Neural cell (in vitro differentiated cells): ENCODE data around the gene FCHSD2. TPM values are rescaled to one million over a fixed set of nuclear protein-coding genes. Genes with fewer than 3 reads are reported as not detected.

Experiments
- H2AFZ ChIP-seq: fragments of 200-600, 300-800 bp; sonication (generic), shearing (Covaris generic); 2 replicates; pipeline ENCODE4 v1.6.0; 2014; ENCODE audit warnings: low read depth, mild to moderate bottlenecking, antibody characterized with exemption, low read length, moderate library complexity
- H3F3A ChIP-seq: fragments of 200-600 bp; shearing (Covaris generic); 2 replicates; pipeline ENCODE4 v1.6.1; 2016; ENCODE audit warnings: mild to moderate bottlenecking, moderate library complexity, mixed read lengths, antibody characterized with exemption, low read length; ENCODE audit not compliant: insufficient read depth, poor library complexity, severe bottlenecking
- H3K27ac ChIP-seq: fragments of 200-600, 300-800 bp; sonication (generic), shearing (Covaris generic); 2 replicates; pipeline ENCODE4 v1.5.1; 2014; ENCODE audit warnings: mild to moderate bottlenecking, low read length, moderate library complexity
- H3K27me3 ChIP-seq: fragments of 300-800, 200-600 bp; sonication (generic), shearing (Covaris generic); 2 replicates; pipeline ENCODE4 v1.6.0; 2014; ENCODE audit warnings: mild to moderate bottlenecking, low read depth, low read length, moderate library complexity; ENCODE audit not compliant: insufficient read depth
- H3K36me3 ChIP-seq: fragments of 300-800, 200-600 bp; sonication (generic), shearing (Covaris generic); 2 replicates; pipeline ENCODE4 v1.5.1; 2014; ENCODE audit warnings: mild to moderate bottlenecking, antibody characterized with exemption, low read length, moderate library complexity; ENCODE audit not compliant: insufficient read depth
- H3K4me2 ChIP-seq: fragments of 300-800, 200-600 bp; sonication (generic), shearing (Covaris generic); 2 replicates; pipeline ENCODE4 v1.6.0; 2014; ENCODE audit warnings: mild to moderate bottlenecking, low read length
- H3K4me3 ChIP-seq: fragments of 300-800, 200-600 bp; sonication (generic), shearing (Covaris generic); 2 replicates; pipeline ENCODE4 v1.5.1; 2014; ENCODE audit warnings: mild to moderate bottlenecking, low read length, moderate library complexity
- H3K79me2 ChIP-seq: fragments of 200-600 bp; shearing (Covaris generic); replicated peaks from 2 replicates; pipeline ENCODE4 v1.6.0; 2014; ENCODE audit warnings: mild to moderate bottlenecking, low read length, moderate library complexity; ENCODE audit not compliant: insufficient read depth
- H3K9ac ChIP-seq: fragments of 300-800, 200-600 bp; sonication (generic), shearing (Covaris generic); 2 replicates; pipeline ENCODE4 v1.6.1; 2016; ENCODE audit warnings: mild to moderate bottlenecking, low read length, mixed read lengths
- H3K9me2 ChIP-seq: fragments of 200-600 bp; shearing (Covaris generic); 2 replicates; pipeline ENCODE4 v1.6.1; 2016; ENCODE audit warnings: mild to moderate bottlenecking, low read length, mixed read lengths; ENCODE audit not compliant: insufficient read depth
- H3K9me3 ChIP-seq: fragments of 200-600, 300-800 bp; sonication (generic), shearing (Covaris generic); 2 replicates; pipeline ENCODE4 v1.6.1; 2016; ENCODE audit warnings: mild to moderate bottlenecking, mixed run types, low read length, moderate library complexity, mixed read lengths
- H4K20me1 ChIP-seq: fragments of 200-600 bp; shearing (Covaris generic); 2 replicates; pipeline ENCODE4 v1.6.1; 2016; ENCODE audit warnings: mild to moderate bottlenecking, mixed run types; ENCODE audit not compliant: insufficient read depth
- CTCF ChIP-seq: fragments of 450-650 bp; IDR thresholded peaks from 2 replicates; pipeline ENCODE4 v1.5.1; 2014; ENCODE audit warnings: antibody characterized with exemption, mild to moderate bottlenecking, moderate library complexity; ENCODE audit not compliant: poor library complexity, severe bottlenecking
- EP300 ChIP-seq: fragments of 450-650 bp; conservative IDR thresholded peaks from 2 replicates; pipeline ENCODE4 v1.6.1; 2014; ENCODE audit warnings: antibody characterized with exemption, mild to moderate bottlenecking, moderate library complexity; ENCODE audit not compliant: poor library complexity, severe bottlenecking
- EZH2 ChIP-seq: fragments of 200-600, 300-800 bp; shearing (Covaris generic), sonication (generic); IDR thresholded peaks from 2 replicates; pipeline ENCODE4 v1.6.1; 2014; ENCODE audit warnings: antibody characterized with exemption, low read length, borderline replicate concordance, mild to moderate bottlenecking; ENCODE audit not compliant: insufficient read depth, poor library complexity, severe bottlenecking
- MXI1 ChIP-seq: fragments of 450-650 bp; conservative IDR thresholded peaks from 2 replicates; pipeline ENCODE4 v1.6.1; 2014; ENCODE audit warnings: antibody characterized with exemption, mild to moderate bottlenecking; ENCODE audit not compliant: poor library complexity, severe bottlenecking
- POLR2AphosphoS5 ChIP-seq: IDR thresholded peaks from 2 replicates; pipeline ENCODE4 v1.6.1; 2012
- RAD21 ChIP-seq: fragments of 450-650 bp; conservative IDR thresholded peaks from 2 replicates; pipeline ENCODE4 v1.6.1; 2014; ENCODE audit warnings: antibody characterized with exemption, mild to moderate bottlenecking, moderate library complexity
- REST ChIP-seq: IDR thresholded peaks from 2 replicates; pipeline ENCODE4 v1.6.1; 2012; ENCODE audit warnings: borderline replicate concordance
- SMC3 ChIP-seq: fragments of 450-650 bp; conservative IDR thresholded peaks from 2 replicates; pipeline ENCODE4 v1.6.1; 2014; ENCODE audit warnings: antibody characterized with exemption, mild to moderate bottlenecking, moderate library complexity; ENCODE audit not compliant: poor library complexity
- TAF1 ChIP-seq: IDR thresholded peaks from 2 replicates; pipeline ENCODE4 v1.6.1; 2012; ENCODE audit warnings: low read depth
- polyA plus RNA-seq: library from polyadenylated mRNA; depleted of rRNA; stranded (reverse); fragments of >200 nt; gene quantifications from 2 replicates; pipeline ENCODE4 v1.2.3, GENCODE V29; 2014

Gene FCHSD2
- polyA plus RNA-seq, 1 donor from 2014 or later: 40.8 TPM

DNA sequence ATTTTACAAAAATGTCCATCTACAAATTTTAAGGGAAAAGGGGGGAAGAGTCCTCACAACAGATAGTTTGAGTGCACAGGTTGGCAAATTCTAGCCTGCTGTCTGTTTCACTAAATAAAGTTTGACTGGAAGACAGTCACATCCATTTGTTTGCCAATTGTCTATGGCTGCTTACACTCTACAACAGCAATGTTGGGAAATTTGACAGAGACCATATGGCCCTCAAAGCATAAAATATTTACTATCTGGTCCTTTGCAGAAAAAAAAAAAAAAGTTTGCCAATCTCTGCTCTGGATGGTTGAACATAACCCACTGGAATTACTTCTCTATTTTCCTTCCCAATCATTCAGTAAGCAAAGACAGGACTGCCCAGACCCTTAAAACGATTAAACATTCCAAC, 88.2 kb downstream of the FCHSD2 start:
- H3K27ac ChIP-seq: no peak overlapping the region
- TF ChIP-seq POLR2AphosphoS5 (no peak), RAD21 (no peak), REST (no peak), TAF1 (no peak), EP300 (no peak), MXI1 (no peak), CTCF (no peak)

DNA sequence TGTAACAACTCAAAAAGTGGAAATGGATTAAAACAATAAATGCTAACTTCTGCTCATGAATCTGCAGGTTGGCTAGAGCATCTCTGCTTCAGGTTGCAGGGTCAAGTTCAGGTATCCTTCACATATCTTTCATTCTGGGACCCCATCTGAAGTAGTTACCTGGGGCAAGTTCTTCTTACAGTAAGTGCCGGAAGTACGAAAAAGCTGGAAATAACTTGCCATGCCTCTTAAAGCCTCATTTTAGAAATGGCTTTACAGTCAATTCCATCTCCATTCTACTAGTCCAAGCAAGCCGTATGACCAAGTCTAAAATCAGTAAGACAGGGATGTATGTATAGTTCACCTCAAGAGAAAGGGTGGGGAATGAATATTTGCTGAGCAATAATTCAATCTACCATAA, 93.7 kb downstream of the FCHSD2 start:
- Histone ChIP-seq H3K4me2 (no peak overlapping the region), H2AFZ (no peak overlapping the region), H3K36me3 (no peaks in the 10 kb centered on the region), H4K20me1 (no peaks in the 10 kb centered on the region), H3K27me3 (no peaks in the 10 kb centered on the region), H3K9me2 (no peaks in the 10 kb centered on the region), H3K9ac (no peak overlapping the region), H3K4me3 (no peak overlapping the region), H3K27ac (no peak overlapping the region), H3K9me3 (no peaks in the 10 kb centered on the region), H3F3A (no peaks in the 10 kb centered on the region), H3K79me2 (no peaks in the 10 kb centered on the region)
- TF ChIP-seq EP300 (no peak), REST (no peak), CTCF (no peak), RAD21 (no peak), TAF1 (no peak), MXI1 (no peak), SMC3 (no peak), EZH2 (no peak), POLR2AphosphoS5 (no peak)

More for the DNA sequence above, 88.2 kb downstream of the FCHSD2 start:
- H3K9me2 ChIP-seq: no peaks in the 10 kb centered on the region
- no peaks in the 10 kb centered on the region for H4K20me1 ChIP-seq
- H3F3A ChIP-seq: no peaks in the 10 kb centered on the region
- no peaks in the 10 kb centered on the region for H3K79me2 ChIP-seq
- H3K4me3 ChIP-seq: no peak overlapping the region
- H3K9me3 ChIP-seq: no peaks in the 10 kb centered on the region
- H3K27me3 ChIP-seq: no peaks in the 10 kb centered on the region
- H3K4me2 ChIP-seq: no peak overlapping the region
- no peak overlapping the region for H2AFZ ChIP-seq
- H3K9ac ChIP-seq: no peak overlapping the region
- H3K36me3 ChIP-seq: no peaks in the 10 kb centered on the region
